Smooth muscle cell (in vitro differentiated cells): ENCODE data around the gene PPY. TPM values are rescaled to one million over a fixed set of nuclear protein-coding genes. Genes with fewer than 3 reads are reported as not detected.
"Not testable (repeated sequence)": the region's sequence is repeated elsewhere in the genome, so short reads cannot be mapped to it uniquely, and the experiment has no call there.

Source experiments
- DNase-seq: peaks from one replicate; lab custom pipeline; 2025; ENCODE audit not compliant: unreplicated experiment; lab: John Stamatoyannopoulos, UW
- H2AFZ ChIP-seq: fragments of 200-600 bp; sonication (generic); 2 replicates; pipeline ENCODE4 v1.6.0; 2016; ENCODE audit warnings: antibody characterized with exemption, low read depth, mild to moderate bottlenecking
- H3F3A ChIP-seq: fragments of 200-600 bp; sonication (generic); 2 replicates; pipeline ENCODE4 v1.6.0; 2017; ENCODE audit warnings: antibody characterized with exemption, low read depth
- H3K27ac ChIP-seq: fragments of 200-600 bp; sonication (generic); 2 replicates; pipeline ENCODE4 v1.5.1; 2016; ENCODE audit warnings: low read depth, mild to moderate bottlenecking
- H3K27me3 ChIP-seq: fragments of 200-600 bp; sonication (generic); 2 replicates; pipeline ENCODE4 v1.6.1; 2016; ENCODE audit warnings: low read depth, mild to moderate bottlenecking
- H3K36me3 ChIP-seq: fragments of 200-600 bp; sonication (generic); 2 replicates; pipeline ENCODE4 v1.5.1; 2016; ENCODE audit warnings: low read depth
- H3K4me1 ChIP-seq: fragments of 200-600 bp; sonication (generic); 2 replicates; pipeline ENCODE4 v1.5.1; 2016; ENCODE audit warnings: low read depth
- H3K4me2 ChIP-seq: fragments of 200-600 bp; sonication (generic); 2 replicates; pipeline ENCODE4 v1.6.0; 2016; ENCODE audit warnings: mild to moderate bottlenecking
- H3K4me3 ChIP-seq: fragments of 200-600 bp; sonication (generic); 2 replicates; pipeline ENCODE4 v1.5.1; 2016; ENCODE audit warnings: mild to moderate bottlenecking
- H3K79me2 ChIP-seq: fragments of 200-600 bp; sonication (generic); 2 replicates; pipeline ENCODE4 v1.6.0; 2016; ENCODE audit warnings: low read depth, mild to moderate bottlenecking
- H3K9ac ChIP-seq: fragments of 200-600 bp; sonication (generic); 2 replicates; pipeline ENCODE4 v1.6.0; 2016; ENCODE audit warnings: low read depth
- H3K9me3 ChIP-seq: fragments of 200-600 bp; sonication (generic); replicated peaks from 2 replicates; pipeline ENCODE4 v1.5.1; 2016; ENCODE audit warnings: low read depth
- H4K20me1 ChIP-seq: fragments of 200-600 bp; sonication (generic); 2 replicates; pipeline ENCODE4 v1.6.0; 2016; ENCODE audit warnings: low read depth
- WGBS: methylation state at CpG from one replicate; pipeline ENCODE4 v1.1.7; 2016; ENCODE audit warnings: low lambda C conversion rate; 5-methylcytosine and 5-hydroxymethylcytosine counted together
- polyA plus RNA-seq: library from polyadenylated mRNA; unstranded; fragments of >200 nt; fragmentation: Nextera tagmentation; extraction: Ambion mirVana; gene quantifications from 2 replicates; pipeline ENCODE4 v1.2.1, GENCODE V29; 2016
- total RNA-seq: library from RNA; depleted of rRNA; stranded (reverse); fragments of >200 nt; gene quantifications from 2 replicates; pipeline ENCODE4 v1.2.3, GENCODE V29; 2014
- TF ChIP-seq, protein P1 (sequence below): fragments of 200-600 bp; sonication (generic); IDR thresholded peaks from 2 replicates; pipeline ENCODE4 v1.5.1; 2017; ENCODE audit warnings: borderline replicate concordance, mild to moderate bottlenecking, antibody characterized with exemption; ENCODE audit not compliant: insufficient read depth, poor library complexity, severe bottlenecking

Gene PPY
- total and polyA plus RNA-seq, 2 experiments from 2014 or later = not detected

DNA sequence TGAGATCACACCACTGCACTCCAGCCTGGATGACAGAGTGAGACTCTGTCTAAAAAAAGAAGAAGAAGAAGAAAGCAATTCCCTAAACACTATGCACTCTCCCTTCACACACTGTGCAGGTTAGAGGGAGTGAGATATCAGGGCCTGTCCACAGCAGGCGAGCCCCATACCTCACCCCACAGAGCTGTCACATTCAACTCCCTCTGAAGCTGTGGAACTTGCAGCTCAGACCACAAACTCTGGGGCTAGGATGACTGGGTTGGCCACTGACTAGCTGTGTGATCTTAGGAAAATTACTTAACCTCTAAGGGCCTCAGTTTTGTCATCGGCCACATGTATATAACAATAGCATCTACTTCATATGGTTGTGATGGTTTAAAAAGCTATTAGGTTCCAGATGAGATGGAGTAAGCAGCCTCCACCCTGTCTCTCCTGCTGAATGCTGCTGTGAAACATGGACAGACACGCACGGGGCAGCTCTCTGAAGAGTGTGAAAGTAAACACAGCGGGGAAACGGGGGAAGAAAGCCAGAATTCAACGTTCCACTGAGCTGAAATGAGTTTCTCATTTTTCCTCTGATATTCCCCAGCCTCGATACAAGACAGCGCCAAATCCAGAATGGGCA, 25.1 kb upstream of the PPY start:
- Histone ChIP-seq H3K79me2 (no peaks in the 10 kb centered on the region), H3K27me3 (peaks cover 16% of the 10 kb centered on the region), H4K20me1 (no peaks in the 10 kb centered on the region), H3F3A (no peaks in the 10 kb centered on the region), H3K4me2 (no peak overlapping the region), H3K9ac (no peak overlapping the region), H2AFZ (no peak overlapping the region), H3K9me3 (no peaks in the 10 kb centered on the region), H3K4me3 (no peak overlapping the region), H3K4me1 (no peaks in the 10 kb centered on the region), H3K27ac (no peak overlapping the region), H3K36me3 (no peaks in the 10 kb centered on the region)
- WGBS = 87% methylated on average over 9 of the region's 9 CpGs
- TF ChIP-seq, protein P1, sequence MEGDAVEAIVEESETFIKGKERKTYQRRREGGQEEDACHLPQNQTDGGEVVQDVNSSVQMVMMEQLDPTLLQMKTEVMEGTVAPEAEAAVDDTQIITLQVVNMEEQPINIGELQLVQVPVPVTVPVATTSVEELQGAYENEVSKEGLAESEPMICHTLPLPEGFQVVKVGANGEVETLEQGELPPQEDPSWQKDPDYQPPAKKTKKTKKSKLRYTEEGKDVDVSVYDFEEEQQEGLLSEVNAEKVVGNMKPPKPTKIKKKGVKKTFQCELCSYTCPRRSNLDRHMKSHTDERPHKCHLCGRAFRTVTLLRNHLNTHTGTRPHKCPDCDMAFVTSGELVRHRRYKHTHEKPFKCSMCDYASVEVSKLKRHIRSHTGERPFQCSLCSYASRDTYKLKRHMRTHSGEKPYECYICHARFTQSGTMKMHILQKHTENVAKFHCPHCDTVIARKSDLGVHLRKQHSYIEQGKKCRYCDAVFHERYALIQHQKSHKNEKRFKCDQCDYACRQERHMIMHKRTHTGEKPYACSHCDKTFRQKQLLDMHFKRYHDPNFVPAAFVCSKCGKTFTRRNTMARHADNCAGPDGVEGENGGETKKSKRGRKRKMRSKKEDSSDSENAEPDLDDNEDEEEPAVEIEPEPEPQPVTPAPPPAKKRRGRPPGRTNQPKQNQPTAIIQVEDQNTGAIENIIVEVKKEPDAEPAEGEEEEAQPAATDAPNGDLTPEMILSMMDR = no peak
- no peak for DNase-seq

DNA sequence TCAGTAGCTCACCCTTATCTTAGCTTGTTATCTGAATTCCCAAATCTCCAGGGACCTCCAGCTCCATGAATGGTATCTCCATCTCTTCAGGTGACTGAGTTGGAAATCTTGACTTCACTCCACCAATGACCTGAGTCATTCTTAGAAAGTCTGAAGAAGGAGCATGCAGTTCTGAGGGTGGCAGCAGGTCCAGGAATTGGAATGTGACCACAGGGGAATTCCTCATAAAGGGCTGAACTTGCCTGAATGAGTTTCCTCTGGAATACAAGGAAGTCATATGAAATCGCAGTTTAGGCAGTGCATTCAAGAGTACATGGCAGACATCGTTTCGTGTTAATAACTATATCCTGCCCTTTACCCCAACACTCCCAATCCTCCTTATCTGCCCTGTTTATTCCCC, 24.0 kb upstream of the PPY start:
- Histone ChIP-seq H3K9me3 (no peaks in the 10 kb centered on the region), H3F3A (no peaks in the 10 kb centered on the region), H3K79me2 (no peaks in the 10 kb centered on the region), H3K4me1 (no peaks in the 10 kb centered on the region), H3K36me3 (no peaks in the 10 kb centered on the region), H2AFZ (no peak overlapping the region), H3K9ac (no peak overlapping the region), H3K27ac (no peak overlapping the region), H3K4me3 (no peak overlapping the region), H4K20me1 (no peaks in the 10 kb centered on the region), H3K4me2 (no peak overlapping the region), H3K27me3 (peaks cover 23% of the 10 kb centered on the region)
- no peak for DNase-seq
- TF ChIP-seq, protein P1 = no peak
- 95% methylated on average over 3 of the region's 3 CpGs for WGBS

DNA sequence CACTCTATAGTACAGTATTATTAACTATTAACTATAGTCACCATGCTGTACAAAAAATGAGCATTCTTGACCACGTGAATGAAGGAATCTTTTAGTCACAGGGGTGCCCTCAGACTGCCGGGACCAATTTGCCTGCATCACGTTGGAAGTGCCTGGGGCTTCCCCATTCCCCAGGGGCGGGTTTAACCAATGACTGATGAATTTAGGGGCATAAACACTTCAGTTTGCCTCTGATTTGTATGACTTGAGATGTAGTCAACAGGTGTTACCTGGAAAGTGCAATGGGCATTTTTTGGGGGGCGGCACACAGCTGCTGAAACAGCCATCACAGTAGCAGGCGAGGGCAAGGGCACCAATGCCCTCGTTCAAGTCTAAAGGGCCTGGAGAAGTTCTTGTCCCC, 20.2 kb upstream of the PPY start:
- Histone ChIP-seq H3F3A (no peaks in the 10 kb centered on the region), H2AFZ (no peak overlapping the region), H3K4me1 (no peaks in the 10 kb centered on the region), H3K36me3 (no peaks in the 10 kb centered on the region), H3K27me3 (peaks cover 23% of the 10 kb centered on the region), H3K4me3 (no peak overlapping the region), H3K9me3 (no peaks in the 10 kb centered on the region), H3K27ac (no peak overlapping the region), H4K20me1 (no peaks in the 10 kb centered on the region), H3K9ac (no peak overlapping the region), H3K4me2 (no peak overlapping the region), H3K79me2 (no peaks in the 10 kb centered on the region)
- TF ChIP-seq, protein P1 = no peak
- no peak for DNase-seq
- 70% methylated on average over 7 of the region's 7 CpGs for WGBS

DNA sequence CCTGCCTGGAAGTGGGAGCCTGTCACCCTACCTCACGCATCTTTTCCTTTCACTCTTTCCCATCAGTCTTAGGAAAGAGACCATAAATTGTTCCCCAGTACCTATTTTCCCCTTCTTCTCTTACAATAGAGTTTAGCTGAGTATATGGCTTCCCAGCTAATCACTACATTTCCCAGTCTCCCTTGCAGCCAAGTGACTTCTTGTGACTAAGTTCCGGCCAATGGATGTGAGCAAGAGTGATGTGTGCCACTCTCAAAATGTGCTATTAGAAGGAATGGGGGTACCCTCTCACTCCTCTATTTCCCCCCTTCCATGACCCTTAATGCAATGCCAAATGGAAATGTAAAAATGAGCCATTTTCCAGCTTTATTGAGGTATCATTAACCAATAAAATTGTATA, 19.7 kb upstream of the PPY start:
- Histone ChIP-seq H4K20me1 (no peaks in the 10 kb centered on the region), H3F3A (no peaks in the 10 kb centered on the region), H2AFZ (no peak overlapping the region), H3K36me3 (no peaks in the 10 kb centered on the region), H3K27ac (no peak overlapping the region), H3K4me3 (no peak overlapping the region), H3K79me2 (no peaks in the 10 kb centered on the region), H3K27me3 (peaks cover 23% of the 10 kb centered on the region), H3K9ac (no peak overlapping the region), H3K9me3 (no peaks in the 10 kb centered on the region), H3K4me2 (no peak overlapping the region), H3K4me1 (no peaks in the 10 kb centered on the region)
- TF ChIP-seq, protein P1 = no peak
- 88% methylated on average over 2 of the region's 2 CpGs for WGBS
- no peak for DNase-seq

DNA sequence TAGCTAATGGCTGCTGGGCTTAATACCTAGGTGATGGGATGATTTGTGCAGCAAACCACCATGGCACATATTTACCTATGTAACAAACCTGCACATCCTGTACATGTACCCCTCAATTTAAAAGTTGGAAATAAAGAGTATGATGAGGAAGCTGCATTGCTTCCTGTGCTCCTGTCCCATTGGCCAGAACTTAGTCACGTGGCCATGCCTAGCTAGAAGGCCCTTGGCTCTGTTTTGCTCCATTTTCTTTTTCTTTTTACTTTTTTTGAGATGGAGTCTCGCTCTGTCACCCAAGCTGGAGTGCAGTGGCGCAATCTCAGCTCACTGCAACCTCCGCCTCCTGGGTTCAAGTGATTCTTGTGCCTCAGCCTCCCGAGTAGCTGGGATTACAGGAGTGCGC, 19.0 kb upstream of the PPY start:
- not testable (repeated sequence) for H3K9ac ChIP-seq, H3K79me2 ChIP-seq, H2AFZ ChIP-seq, H3K36me3 ChIP-seq, H3K9me3 ChIP-seq, H3K4me1 ChIP-seq, H3K4me3 ChIP-seq, H3K4me2 ChIP-seq, H3F3A ChIP-seq, DNase-seq, H3K27ac ChIP-seq, H4K20me1 ChIP-seq
- H3K27me3 ChIP-seq = peaks cover 23% of the 10 kb centered on the region
- 94% methylated on average over 6 of the region's 6 CpGs for WGBS
